K562 (cell line): Measurements from ENCODE around the gene LPCAT1. TPM values are rescaled to one million over a fixed set of nuclear protein-coding genes. Genes with fewer than 3 reads are reported as not detected.

Source experiments
- ATAC-seq: fragments of 200-7000 bp; cut with Tn5 transposase; 3 replicates; pipeline ENCODE4 v1.9.1; 2020; ENCODE audit warnings: moderate library complexity
- BruUV-seq: library from RNA; stranded (reverse); fragments of 400-500 nt; replicated peaks from 2 replicates; lab custom pipeline; 2021; lab: Mats Ljungman, UMichigan
- CTCF ChIA-PET: fragments of 300-600 bp; formaldehyde crosslinking; extraction: SDS; loops from one replicate; lab custom pipeline; 2021; ENCODE audit warnings: low intra/inter-chr PET ratio; lab: Yijun Ruan, JAX
- POLR2A ChIA-PET: fragments of 300-600, 350-650 bp; sonication (Branson Sonifier 250); formaldehyde crosslinking; extraction: SDS; loops from one replicate; lab custom pipeline; 2021; ENCODE audit warnings: antibody characterized with exemption, inconsistent platforms; lab: Yijun Ruan, JAX
- DNase-seq, 4 experiments: peaks; one replicate each; pipeline versions ENCODE4 v3.0.0 to v3.0.0-alpha.2; 2011 to 2018; ENCODE audit warnings: low spot score in 3 of 4, mixed read lengths in 3 of 4; ENCODE audit errors: extremely low read depth in 1 of 4
- FAIRE-seq: peaks from 2 replicates; lab custom pipeline; 2011; peaks lifted over from hg19 to GRCh38; lab: Jason Lieb, UNC
- H2AFZ ChIP-seq: 2 replicates; pipeline ENCODE4 v1.6.0; 2011; ENCODE audit warnings: low read depth, low read length, control low read depth, inconsistent platforms
- H3K27ac ChIP-seq: fragments of 200-600 bp; 3 replicates; pipeline ENCODE4 v1.8.0; 2011; ENCODE audit warnings: low read depth, mild to moderate bottlenecking, control low read depth, inconsistent platforms, low read length, moderate library complexity, mixed read lengths; ENCODE audit errors: extremely low read depth
- H3K27me3 ChIP-seq, 2 experiments: fragments of 300-600 bp in 1 of 2; 2 replicates in 1 of 2; 3 replicates in 1 of 2; pipeline versions ENCODE4 v1.6.0 to v1.8.0; 2011; ENCODE audit warnings: inconsistent platforms in 2 of 2, low read length in 2 of 2, mild to moderate bottlenecking in 1 of 2, mixed read lengths in 1 of 2, moderate library complexity in 1 of 2; ENCODE audit not compliant: control insufficient read depth in 2 of 2, insufficient read depth in 2 of 2
- H3K36me3 ChIP-seq: fragments of 300-600 bp; 3 replicates; pipeline ENCODE4 v1.8.0; 2011; ENCODE audit warnings: mild to moderate bottlenecking, low read length, inconsistent platforms; ENCODE audit not compliant: control insufficient read depth, insufficient read depth
- H3K4me1 ChIP-seq, 2 experiments: fragments of 200-600 bp in 1 of 2; replicated peaks in 1 of 2; 2 replicates in 1 of 2; 3 replicates in 1 of 2; pipeline versions ENCODE4 v1.5.1 to v1.8.0; 2011; ENCODE audit warnings: inconsistent platforms in 2 of 2, low read length in 2 of 2, mild to moderate bottlenecking in 1 of 2, mixed read lengths in 1 of 2, moderate library complexity in 1 of 2; ENCODE audit not compliant: control insufficient read depth in 2 of 2, insufficient read depth in 2 of 2
- H3K4me2 ChIP-seq: 2 replicates; pipeline ENCODE4 v1.6.1; 2011; ENCODE audit warnings: low read length, control low read depth, inconsistent platforms, mixed read lengths; ENCODE audit not compliant: insufficient read depth
- H3K4me3 ChIP-seq: fragments of 200-600 bp; sonication (generic), shearing (Covaris generic); 2 replicates; pipeline ENCODE4 v1.5.1; 2016; ENCODE audit warnings: control low read depth, inconsistent platforms
- H3K79me2 ChIP-seq: fragments of 200-600 bp; 3 replicates; pipeline ENCODE4 v1.8.0; 2011; ENCODE audit warnings: low read length, inconsistent platforms; ENCODE audit not compliant: control insufficient read depth, insufficient read depth
- H3K9ac ChIP-seq, 2 experiments: 2 replicates each; pipeline versions ENCODE4 v1.6.0 to v1.6.1; 2011; ENCODE audit warnings: low read depth in 2 of 2, low read length in 2 of 2, control low read depth in 1 of 2, inconsistent platforms in 1 of 2, mild to moderate bottlenecking in 1 of 2, mixed read lengths in 1 of 2; ENCODE audit not compliant: insufficient read depth in 1 of 2
- H3K9me1 ChIP-seq: one replicate; pipeline ENCODE4 v1.6.0; 2011; ENCODE audit warnings: inconsistent platforms, mild to moderate bottlenecking, low read length, moderate library complexity; ENCODE audit not compliant: control insufficient read depth, insufficient read depth
- H3K9me3 ChIP-seq: replicated peaks from 2 replicates; pipeline ENCODE4 v1.5.1; 2011; ENCODE audit warnings: low read depth, low read length, inconsistent platforms; ENCODE audit not compliant: control insufficient read depth, insufficient read depth
- H4K20me1 ChIP-seq: replicated peaks from 2 replicates; pipeline ENCODE4 v1.6.1; 2011; ENCODE audit warnings: low read length, inconsistent platforms, mixed read lengths; ENCODE audit not compliant: control insufficient read depth, insufficient read depth
- DIDO1 ChIP-seq: fragments of 450-650 bp; IDR thresholded peaks from 2 replicates; pipeline ENCODE4 v1.6.1; 2016; ENCODE audit warnings: low read depth, missing biosample characterization, missing genetic modification characterization
- DMBX1 ChIP-seq: fragments of 250-450 bp; sonication (Bioruptor Pico); IDR thresholded peaks from 2 replicates; pipeline ENCODE4 v1.8.0; 2022; ENCODE audit warnings: inconsistent platforms, mild to moderate bottlenecking, moderate library complexity, borderline replicate concordance
- E2F5 ChIP-seq: sonication (generic); formaldehyde crosslinking; IDR thresholded peaks from 2 replicates; pipeline ENCODE4 v1.8.0; 2022; ENCODE audit warnings: mild to moderate bottlenecking, missing genetic modification reagents
- EZH2 ChIP-seq: IDR thresholded peaks from 2 replicates; pipeline ENCODE4 v1.6.1; 2012; ENCODE audit warnings: low read depth, mild to moderate bottlenecking, inconsistent platforms, low read length, borderline replicate concordance
- POLR2G ChIP-seq: fragments of 200-400 bp; formaldehyde crosslinking; IDR thresholded peaks from 2 replicates; pipeline ENCODE4 v1.6.1; 2017; ENCODE audit warnings: low read depth, mild to moderate bottlenecking, antibody characterized with exemption, low read length, moderate library complexity
- SRF ChIP-seq, 2 experiments: fragments of 250-450, 450-650 bp in 1 of 2; sonication (Bioruptor Pico) in 1 of 2; sonication (generic) in 1 of 2; formaldehyde crosslinking; IDR thresholded peaks; 2 replicates each; pipeline versions ENCODE4 v1.5.0 to v1.5.1; 2020 to 2022; ENCODE audit warnings: mild to moderate bottlenecking in 1 of 2, missing genetic modification reagents in 1 of 2
- TBP ChIP-seq: optimal IDR thresholded peaks from 2 replicates; pipeline ENCODE3; 2011; ENCODE audit warnings: low read depth, low read length, improper control_type of control experiment
- TEAD4 ChIP-seq, 2 experiments: sonication (generic) in 1 of 2; formaldehyde crosslinking in 1 of 2; IDR thresholded peaks; 2 replicates each; pipeline versions ENCODE4 v1.6.1 to v1.8.0; 2012 to 2022; ENCODE audit warnings: borderline replicate concordance in 1 of 2, inconsistent platforms in 1 of 2, low read length in 1 of 2, mild to moderate bottlenecking in 1 of 2, missing genetic modification reagents in 1 of 2
- WGBS: fragments of 100-300 bp; shearing (Covaris generic); methylation state at CpG from one replicate; pipeline ENCODE4 v1.1.6; 2016; ENCODE audit warnings: low coverage, mixed read lengths; ENCODE audit not compliant: insufficient coverage; ENCODE audit errors: missing lambda C conversion rate; 5-methylcytosine and 5-hydroxymethylcytosine counted together
- in situ Hi-C: fragments of 300-500 bp; cut with MboI; formaldehyde crosslinking; loops from 4 replicates; pipeline ENCODE4 v1.15.0; 2018; ENCODE audit warnings: inconsistent platforms, mixed read lengths
- intact Hi-C: fragments of 100-400 bp; cut with micrococcal nuclease; formaldehyde crosslinking; loops from 2 replicates; pipeline ENCODE4 v1.14.2; 2022
- polyA plus RNA-seq, 8 experiments: library from polyadenylated mRNA; depleted of rRNA in 4 of 8; stranded (reverse) in 5 of 8; unstranded in 3 of 8; fragments of >200 nt; fragmentation: Nextera tagmentation in 2 of 8; fragmentation: Illumina TruSeq in 1 of 8; extraction: Ambion mirVana in 2 of 8; extraction: Trizol in 1 of 8; gene quantifications; 2 replicates each; pipeline versions ENCODE4 v1.2.1 to v1.2.3, GENCODE V29; 2011 to 2014; ENCODE audit warnings: inconsistent platforms in 1 of 8, missing spikeins in 1 of 8
- total RNA-seq, 7 experiments: library from RNA; depleted of rRNA in 6 of 7; stranded (reverse); fragments of >200 nt in 6 of 7; fragmentation: Illumina TruSeq in 2 of 7; extraction: Trizol in 2 of 7; gene quantifications; 2 replicates each; pipeline versions ENCODE4 v1.2.1 to v1.2.3, GENCODE V29; 2011 to 2021; ENCODE audit warnings: low replicate concordance in 1 of 7

Gene LPCAT1
- total and polyA plus RNA-seq, 9 of the 15 experiments (the other 6 are each of a cell fraction or from before 2014, with no cell fraction given), result 0.14 to 18.4 (median 13.9) TPM

GRCh38 chr5:1553539-1554409, 30.0 kb upstream of the LPCAT1 start (continued):
- TF ChIP-seq DIDO1 (tag), result no peak
- TF ChIP-seq SRF (CRISPR knock-in tag; IDR thresholded peaks at IDR 0.05), result no peak
- no peak for TF ChIP-seq E2F5 (CRISPR knock-in tag)
- no peak for TF ChIP-seq DMBX1 (CRISPR knock-in tag)
- TF ChIP-seq POLR2G, result no peak
- no peak for TF ChIP-seq TBP

- Histone ChIP-seq H3K36me3 (no peaks in the 10 kb centered on the region), H3K9me1 (no peaks in the 10 kb centered on the region), H4K20me1 (peaks cover 23% of the 10 kb centered on the region), H3K4me1 (peaks cover 0 to 22% of the 10 kb centered on the region in 2 experiments; a peak in 2 of 5 replicates), H3K27me3 (peaks cover 75 to 98% of the 10 kb centered on the region in 2 experiments), H2AFZ (no peak overlapping the region), H3K4me2 (no peak overlapping the region), H3K79me2 (no peaks in the 10 kb centered on the region), H3K9ac (no peak overlapping the region), H3K9me3 (no peaks in the 10 kb centered on the region), H3K27ac (no peak overlapping the region), H3K4me3 (no peak overlapping the region)
- ChIA-PET CTCF (no interaction called here), POLR2A (interaction anchor here (0.6 kb wide), 1 partner anchor 39 kb away, joined by 3 read pairs; no protein-coding TSS in a partner anchor)
- WGBS, result 9% methylated on average over 33 of the region's 33 CpGs
- ATAC-seq (peak; percentile 55), DNase-seq (peak in 2 of 4 experiments; percentile 12 to 13), FAIRE-seq (no peak)
- TF ChIP-seq TEAD4 (IDR thresholded peaks at IDR 0.05; ENCODE audit: low read length) (no peak), TEAD4 (CRISPR knock-in tag; IDR thresholded peaks at IDR 0.05; ENCODE audit: borderline replicate concordance) (no peak), EZH2 (peak; percentile 80; the same call in 1 of the 2 replicates)
- BruUV-seq, result no TSS peak
- in situ Hi-C loops, result no loop called here
- intact Hi-C loops, result no loop called here
Observed at GRCh38 chr5:1552521-1553255, 28.9 kb upstream of the LPCAT1 start.
